Stomach (tissue), 9 donors: ENCODE data around the gene RBM27. TPM values are rescaled to one million over a fixed set of nuclear protein-coding genes. Genes with fewer than 3 reads are reported as not detected.
"Not testable (repeated sequence)": the region's sequence is repeated elsewhere in the genome, so short reads cannot be mapped to it uniquely, and the experiment has no call there.

Experiments
- DNase-seq, 2 donors: peaks; one replicate each; pipeline versions ENCODE4 v3.0.0 to v3.0.0-alpha.2; 2013 to 2019
- H3K27ac ChIP-seq, 5 donors: fragments of 200-600 bp in 4 of 5; sonication (generic) in 4 of 5; one replicate each; pipeline ENCODE4 v1.5.1; 2013 to 2019; ENCODE audit warnings: mild to moderate bottlenecking in 1 of 5, moderate library complexity in 1 of 5
- H3K27me3 ChIP-seq, 3 donors: fragments of 200-600 bp; sonication (generic); one replicate each; pipeline ENCODE4 v1.5.1; 2017 to 2019; ENCODE audit warnings: mixed run types in 1 of 3
- H3K36me3 ChIP-seq, 4 donors: fragments of 200-600 bp; sonication (generic); 1 replicate in 3 of 4; 2 replicates in 1 of 4; pipeline ENCODE4 v1.5.1; 2016 to 2019
- H3K4me1 ChIP-seq, 4 donors: fragments of 200-600 bp; sonication (generic); one replicate each; pipeline ENCODE4 v1.5.1; 2016 to 2019
- H3K4me3 ChIP-seq, 4 donors: fragments of 200-600 bp; sonication (generic) in 3 of 4; one replicate each; pipeline ENCODE4 v1.5.1; 2016 to 2019; ENCODE audit warnings: mild to moderate bottlenecking in 1 of 4
- H3K9me3 ChIP-seq, 4 donors: fragments of 200-600 bp; sonication (generic); one replicate each; pipeline ENCODE4 v1.5.1; 2016 to 2019
- CTCF ChIP-seq, 7 experiments: fragments of 450-650 bp in 4 of 7; fragments of 200-600 bp in 3 of 7; sonication (generic) in 3 of 7; IDR thresholded peaks; one replicate each; pipeline ENCODE4 v1.5.1; 2016 to 2019; ENCODE audit warnings: antibody characterized with exemption in 7 of 7, control low read depth in 2 of 7, mild to moderate bottlenecking in 1 of 7
- EP300 ChIP-seq: sonication (generic); formaldehyde crosslinking; IDR thresholded peaks from one replicate; pipeline ENCODE4 v1.6.1; 2017; ENCODE audit warnings: antibody characterized with exemption
- POLR2A ChIP-seq, 4 donors: fragments of 450-650 bp; IDR thresholded peaks; one replicate each; pipeline ENCODE4 v1.6.1; 2016; ENCODE audit warnings: antibody characterized with exemption in 4 of 4, control low read depth in 2 of 4, mild to moderate bottlenecking in 1 of 4, moderate library complexity in 1 of 4
- POLR2AphosphoS5 ChIP-seq, 3 donors: sonication (generic); formaldehyde crosslinking; IDR thresholded peaks; one replicate each; pipeline ENCODE4 v1.6.1; 2016; ENCODE audit warnings: antibody characterized with exemption in 3 of 3
- WGBS, 5 donors: extraction: QIAGEN DNeasy Blood & Tissue Kit in 3 of 5; methylation state at CpG; one replicate each; pipeline versions ENCODE4 v1.1.5 to v1.1.7; 2013 to 2018; 5-methylcytosine and 5-hydroxymethylcytosine counted together
- intact Hi-C: fragments of 100-400 bp; cut with DNase I; formaldehyde crosslinking; loops from one replicate; pipeline ENCODE4 v1.15.1; 2023; ENCODE audit warnings: low total_unique reads
- polyA plus RNA-seq, 3 donors: library from polyadenylated mRNA; stranded (reverse); fragments of 200-250 nt; gene quantifications; one replicate each; pipeline ENCODE4 v1.2.3, GENCODE V29; 2013
- total RNA-seq, 5 donors: library from RNA; depleted of rRNA; stranded (reverse); fragments of >200 nt; gene quantifications; one replicate each; pipeline versions ENCODE4 v1.1.0 to v1.2.3, GENCODE V29; 2014 to 2016
- donor health status: healthy with polysubstance abuse.
- donor health status: Bipolar disorder and iron deficiency.
- donor health status: healthy.

Gene RBM27
- total and polyA plus RNA-seq, 8 donors: 4.2 to 47.2 (median 6.9) TPM; not detected in 1

GRCh38 chr5:146165903-146166302 lies 37.5 kb upstream of the RBM27 start:
- no peaks in the 10 kb centered on the region for H3K9me3 ChIP-seq
- no peaks in the 10 kb centered on the region for H3K4me1 ChIP-seq
- H3K4me3 ChIP-seq: no peak overlapping the region
- no peak for DNase-seq
- 85 to 100% (median 89%) methylated on average over 1 of the region's 1 CpG for WGBS, 5 donors
- H3K27ac ChIP-seq: no peak overlapping the region
- H3K36me3 ChIP-seq: peaks cover 54 to 100% (median 100%) of the 10 kb centered on the region in 4 donors
- intact Hi-C loops: no loop called here
- no peaks in the 10 kb centered on the region for H3K27me3 ChIP-seq
- no peak for TF ChIP-seq POLR2A (IDR thresholded peaks at IDR 0.05)

- Histone ChIP-seq H3K9me3 (no peaks in the 10 kb centered on the region), H3K4me1 (no peaks in the 10 kb centered on the region), H3K4me3 (no peak overlapping the region), H3K36me3 (peaks cover 33 to 97% (median 95%) of the 10 kb centered on the region in 4 donors), H3K27ac (no peak overlapping the region), H3K27me3 (no peaks in the 10 kb centered on the region)
- no peak for DNase-seq
- intact Hi-C loops: no loop called here
- TF ChIP-seq POLR2AphosphoS5 (IDR thresholded peaks at IDR 0.05): no peak
- TF ChIP-seq CTCF (IDR thresholded peaks at IDR 0.05): no peak
- TF ChIP-seq POLR2A (IDR thresholded peaks at IDR 0.05): no peak
- no peak for TF ChIP-seq EP300
Observed at GRCh38 chr5:146169076-146169475, 34.3 kb upstream of the RBM27 start.

GRCh38 chr5:146173049-146173448 lies 30.4 kb upstream of the RBM27 start:
- DNase-seq, H3K4me1 ChIP-seq, H3K9me3 ChIP-seq, intact Hi-C loops, H3K27me3 ChIP-seq, H3K27ac ChIP-seq, H3K4me3 ChIP-seq: not testable (repeated sequence)
- H3K36me3 ChIP-seq: peaks cover 31 to 91% (median 87%) of the 10 kb centered on the region in 4 donors
- WGBS, 5 donors: 83 to 98% (median 96%) methylated on average over 8 of the region's 8 CpGs

- Histone ChIP-seq H3K27me3 (no peaks in the 10 kb centered on the region), H3K9me3 (no peaks in the 10 kb centered on the region), H3K27ac (no peak overlapping the region), H3K36me3 (peaks cover 27 to 88% (median 83%) of the 10 kb centered on the region in 4 donors), H3K4me1 (no peaks in the 10 kb centered on the region), H3K4me3 (no peak overlapping the region)
- TF ChIP-seq EP300 (no peak), POLR2AphosphoS5 (IDR thresholded peaks at IDR 0.05) (no peak), CTCF (IDR thresholded peaks at IDR 0.05) (no peak), POLR2A (IDR thresholded peaks at IDR 0.05) (no peak)
- WGBS, 5 donors: 77 to 91% (median 84%) methylated on average over 3 of the region's 3 CpGs
- intact Hi-C loops: no loop called here
- DNase-seq: no peak
Observed at GRCh38 chr5:146173597-146173996, 29.8 kb upstream of the RBM27 start.

- H3K36me3 ChIP-seq: peaks cover 9 to 68% (median 51%) of the 10 kb centered on the region in 4 donors
- 77 to 89% (median 84%) methylated on average over 5 of the region's 5 CpGs for WGBS, 5 donors
Observed at GRCh38 chr5:146176805-146177204, 26.6 kb upstream of the RBM27 start.

More at GRCh38 chr5:146176805-146177204, 26.6 kb upstream of the RBM27 start:
- no peak for DNase-seq
- TF ChIP-seq EP300 (no peak), POLR2AphosphoS5 (IDR thresholded peaks at IDR 0.05) (no peak), CTCF (IDR thresholded peaks at IDR 0.05) (no peak), POLR2A (IDR thresholded peaks at IDR 0.05) (no peak)
- Histone ChIP-seq H3K9me3 (no peaks in the 10 kb centered on the region), H3K4me3 (no peak overlapping the region), H3K27ac (no peak overlapping the region), H3K4me1 (peaks cover 10 to 26% (median 13%) of the 10 kb centered on the region in 4 donors), H3K27me3 (no peaks in the 10 kb centered on the region)
- intact Hi-C loops: no loop called here
